Measurements from ENCODE around the gene MAG. TPM values are rescaled to one million over a fixed set of nuclear protein-coding genes. Genes with fewer than 3 reads are reported as not detected.

Gene MAG
- total and polyA plus RNA-seq, 2 of the 13 experiments (the other 11 are each of a cell fraction or from before 2014, with no cell fraction given): 0.20 to 1.3 TPM

GRCh38 chr19:35269438-35270117 is 22.4 kb upstream of the MAG start (continued):
- no peak; the same call in 1 of the 2 replicates for TF ChIP-seq ZNF362 (CRISPR knock-in tag; IDR thresholded peaks at IDR 0.05; ENCODE audit: borderline replicate concordance)
- peak; percentile 87 for TF ChIP-seq ZNF768 (CRISPR knock-in tag; IDR thresholded peaks at IDR 0.05)

GRCh38 chr19:35270381-35270811 is 21.6 kb upstream of the MAG start:
- Histone ChIP-seq H3K9ac (ENCODE audit: insufficient read depth, low read depth, low read length) (peak overlapping the region; percentile 55), H2AFZ (ENCODE audit: low read length) (no peak overlapping the region), H4K20me1 (ENCODE audit: insufficient read depth, low read length) (no peaks in the 10 kb centered on the region), H3K79me2 (ENCODE audit: insufficient read depth, low read length) (peaks cover 18% of the 10 kb centered on the region), H3K4me3 (replicated peaks in 1 of 3; ENCODE audit: insufficient read depth in 1 of 3, low read depth in 2 of 3, low read length in 3 of 3) (peak overlapping the region in 1 of 3 experiments; percentile 72; a peak in 1 of 6 replicates), H3K4me2 (ENCODE audit: low read depth, low read length) (peak overlapping the region; percentile 68), H3K27ac (ENCODE audit: extremely low read length, insufficient read depth, low read length) (no peak overlapping the region), H3K4me1 (ENCODE audit: insufficient read depth, low read length) (peaks cover 20% of the 10 kb centered on the region), H3K36me3 (replicated peaks in 1 of 2; ENCODE audit: control insufficient read depth in 1 of 2, insufficient read depth in 2 of 2, low read length in 2 of 2) (peaks cover 25 to 43% of the 10 kb centered on the region in 2 experiments), H3K9me3 (ENCODE audit: low read length) (no peaks in the 10 kb centered on the region), H3K27me3 (ENCODE audit: control insufficient read depth in 1 of 2, insufficient read depth in 2 of 2, low read length in 2 of 2) (no peaks in the 10 kb centered on the region)
- TF ChIP-seq IKZF1 (IDR thresholded peaks at IDR 0.05) (no peak), ZNF232 (CRISPR knock-in tag; IDR thresholded peaks at IDR 0.05; ENCODE audit: borderline replicate concordance) (no peak), REL (CRISPR knock-in tag; conservative IDR thresholded peaks at IDR 0.05) (no peak), SNAI1 (CRISPR knock-in tag; IDR thresholded peaks at IDR 0.05; ENCODE audit: borderline replicate concordance) (0 out of 2 replicates have a peak, but pooled peaks have one; percentile 18)
- TF ChIP-seq, protein P1, sequence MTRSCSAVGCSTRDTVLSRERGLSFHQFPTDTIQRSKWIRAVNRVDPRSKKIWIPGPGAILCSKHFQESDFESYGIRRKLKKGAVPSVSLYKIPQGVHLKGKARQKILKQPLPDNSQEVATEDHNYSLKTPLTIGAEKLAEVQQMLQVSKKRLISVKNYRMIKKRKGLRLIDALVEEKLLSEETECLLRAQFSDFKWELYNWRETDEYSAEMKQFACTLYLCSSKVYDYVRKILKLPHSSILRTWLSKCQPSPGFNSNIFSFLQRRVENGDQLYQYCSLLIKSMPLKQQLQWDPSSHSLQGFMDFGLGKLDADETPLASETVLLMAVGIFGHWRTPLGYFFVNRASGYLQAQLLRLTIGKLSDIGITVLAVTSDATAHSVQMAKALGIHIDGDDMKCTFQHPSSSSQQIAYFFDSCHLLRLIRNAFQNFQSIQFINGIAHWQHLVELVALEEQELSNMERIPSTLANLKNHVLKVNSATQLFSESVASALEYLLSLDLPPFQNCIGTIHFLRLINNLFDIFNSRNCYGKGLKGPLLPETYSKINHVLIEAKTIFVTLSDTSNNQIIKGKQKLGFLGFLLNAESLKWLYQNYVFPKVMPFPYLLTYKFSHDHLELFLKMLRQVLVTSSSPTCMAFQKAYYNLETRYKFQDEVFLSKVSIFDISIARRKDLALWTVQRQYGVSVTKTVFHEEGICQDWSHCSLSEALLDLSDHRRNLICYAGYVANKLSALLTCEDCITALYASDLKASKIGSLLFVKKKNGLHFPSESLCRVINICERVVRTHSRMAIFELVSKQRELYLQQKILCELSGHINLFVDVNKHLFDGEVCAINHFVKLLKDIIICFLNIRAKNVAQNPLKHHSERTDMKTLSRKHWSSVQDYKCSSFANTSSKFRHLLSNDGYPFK (CRISPR knock-in tag; IDR thresholded peaks at IDR 0.05; ENCODE audit: borderline replicate concordance): 0 out of 2 replicates have a peak, but pooled peaks have one; percentile 7
- no peak for DNase-seq (ENCODE audit: low spot score)
- ChIA-PET CTCF (ENCODE audit: low intra/inter-chr PET ratio, low total read pairs) (interaction anchor here (1.6 kb wide), 1 partner anchor 83 kb away, joined by 9 read pairs; no protein-coding TSS in a partner anchor), POLR2A (interaction anchor here (2.1 kb wide), 2 partner anchors 9 to 36 kb away, joined by 7 to 10 read pairs; no protein-coding TSS in a partner anchor)
- in situ Hi-C loops (cut with HindIII; ENCODE audit: extremely low pct_ligation_motif_present, low pct_unique_long_range_greater_than_20kb): no loop called here
- no TSS peak for BruUV-seq (replicated peaks)
- no peak for FAIRE-seq
- intact Hi-C loops (cut with micrococcal nuclease; ENCODE audit: unreplicated experiment): no loop called here
- ATAC-seq: no peak
- over 99% methylated on average over 16 of the region's 16 CpGs for WGBS (ENCODE audit: low lambda C conversion rate)
